Measurements from ENCODE around the gene UGT1A5.

Gene UGT1A5

GRCh38 chr2:233802132-233802815, 89.6 kb downstream of the UGT1A5 start:
- TF ChIP-seq, protein P1, sequence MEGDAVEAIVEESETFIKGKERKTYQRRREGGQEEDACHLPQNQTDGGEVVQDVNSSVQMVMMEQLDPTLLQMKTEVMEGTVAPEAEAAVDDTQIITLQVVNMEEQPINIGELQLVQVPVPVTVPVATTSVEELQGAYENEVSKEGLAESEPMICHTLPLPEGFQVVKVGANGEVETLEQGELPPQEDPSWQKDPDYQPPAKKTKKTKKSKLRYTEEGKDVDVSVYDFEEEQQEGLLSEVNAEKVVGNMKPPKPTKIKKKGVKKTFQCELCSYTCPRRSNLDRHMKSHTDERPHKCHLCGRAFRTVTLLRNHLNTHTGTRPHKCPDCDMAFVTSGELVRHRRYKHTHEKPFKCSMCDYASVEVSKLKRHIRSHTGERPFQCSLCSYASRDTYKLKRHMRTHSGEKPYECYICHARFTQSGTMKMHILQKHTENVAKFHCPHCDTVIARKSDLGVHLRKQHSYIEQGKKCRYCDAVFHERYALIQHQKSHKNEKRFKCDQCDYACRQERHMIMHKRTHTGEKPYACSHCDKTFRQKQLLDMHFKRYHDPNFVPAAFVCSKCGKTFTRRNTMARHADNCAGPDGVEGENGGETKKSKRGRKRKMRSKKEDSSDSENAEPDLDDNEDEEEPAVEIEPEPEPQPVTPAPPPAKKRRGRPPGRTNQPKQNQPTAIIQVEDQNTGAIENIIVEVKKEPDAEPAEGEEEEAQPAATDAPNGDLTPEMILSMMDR (IDR thresholded peaks at IDR 0.05; ENCODE audit: low read depth, low read length): no peak
- H3K4me3 ChIP-seq (ENCODE audit: low read depth, low read length): no peak overlapping the region
- in situ Hi-C loops (cut with HindIII; ENCODE audit: low sequenced_read_pairs): no loop called here
- no peak for DNase-seq (ENCODE audit: low read depth, low spot score)

GRCh38 chr2:233803292-233803911, 90.7 kb downstream of the UGT1A5 start:
- in situ Hi-C loops (cut with HindIII; ENCODE audit: low sequenced_read_pairs): no loop called here
- H3K4me3 ChIP-seq (ENCODE audit: low read depth, low read length): no peak overlapping the region

GRCh38 chr2:233803994-233804393, 91.3 kb downstream of the UGT1A5 start:
- no peak overlapping the region for H3K4me3 ChIP-seq (ENCODE audit: low read depth, low read length)
- TF ChIP-seq, protein P1 (IDR thresholded peaks at IDR 0.05; ENCODE audit: low read depth, low read length): no peak
- no peak for DNase-seq (ENCODE audit: low read depth, low spot score)
- in situ Hi-C loops (cut with HindIII; ENCODE audit: low sequenced_read_pairs): no loop called here

More at GRCh38 chr2:233803292-233803911, 90.7 kb downstream of the UGT1A5 start:
- no peak for DNase-seq (ENCODE audit: low read depth, low spot score)
- TF ChIP-seq, protein P1 (IDR thresholded peaks at IDR 0.05; ENCODE audit: low read depth, low read length): no peak

GRCh38 chr2:233807215-233807865, 94.6 kb downstream of the UGT1A5 start:
- no peak overlapping the region for H3K4me3 ChIP-seq (ENCODE audit: low read depth, low read length)
- TF ChIP-seq, protein P1 (IDR thresholded peaks at IDR 0.05; ENCODE audit: low read depth, low read length): no peak
- DNase-seq (ENCODE audit: low read depth, low spot score): no peak
- in situ Hi-C loops (cut with HindIII; ENCODE audit: low sequenced_read_pairs): no loop called here

- no peak for DNase-seq (ENCODE audit: low read depth, low spot score)
- in situ Hi-C loops (cut with HindIII; ENCODE audit: low sequenced_read_pairs): no loop called here
- TF ChIP-seq, protein P1 (IDR thresholded peaks at IDR 0.05; ENCODE audit: low read depth, low read length): no peak
- no peak overlapping the region for H3K4me3 ChIP-seq (ENCODE audit: low read depth, low read length)
Observed at GRCh38 chr2:233807966-233808935, 95.5 kb downstream of the UGT1A5 start.

GRCh38 chr2:233810385-233810784, 97.7 kb downstream of the UGT1A5 start:
- no peak overlapping the region for H3K4me3 ChIP-seq (ENCODE audit: low read depth, low read length)
- in situ Hi-C loops (cut with HindIII; ENCODE audit: low sequenced_read_pairs): no loop called here
- DNase-seq (ENCODE audit: low read depth, low spot score): no peak
- TF ChIP-seq, protein P1 (IDR thresholded peaks at IDR 0.05; ENCODE audit: low read depth, low read length): no peak

Measured in astrocyte of the spinal cord (primary cell).